Neural progenitor cell (in vitro differentiated cells): Measurements from ENCODE around the gene TCF19. TPM values are rescaled to one million over a fixed set of nuclear protein-coding genes. Genes with fewer than 3 reads are reported as not detected.

Source experiments
- DNase-seq: peaks from one replicate; pipeline ENCODE4 v3.0.0-alpha.2; 2016; ENCODE audit warnings: low spot score
- H2AFZ ChIP-seq: fragments of 200-600 bp; sonication (generic); replicated peaks from 2 replicates; pipeline ENCODE4 v1.6.1; 2016; ENCODE audit warnings: antibody characterized with exemption
- H3F3A ChIP-seq: fragments of 200-600 bp; sonication (generic); 2 replicates; pipeline ENCODE4 v1.6.1; 2016; ENCODE audit warnings: antibody characterized with exemption, low read depth
- H3K27ac ChIP-seq: fragments of 200-600 bp; sonication (generic); 2 replicates; pipeline ENCODE4 v1.5.1; 2016; ENCODE audit warnings: mild to moderate bottlenecking
- H3K27me3 ChIP-seq: fragments of 200-600 bp; sonication (generic); 2 replicates; pipeline ENCODE4 v1.6.1; 2016; ENCODE audit warnings: mild to moderate bottlenecking, moderate library complexity
- H3K36me3 ChIP-seq: fragments of 200-600 bp; sonication (generic); 2 replicates; pipeline ENCODE4 v1.5.1; 2016
- H3K4me1 ChIP-seq: fragments of 200-600 bp; sonication (generic); 2 replicates; pipeline ENCODE4 v1.6.1; 2016; ENCODE audit warnings: mixed run types
- H3K4me2 ChIP-seq: fragments of 200-600 bp; sonication (generic); 2 replicates; pipeline ENCODE4 v1.6.1; 2016
- H3K4me3 ChIP-seq: fragments of 200-600 bp; sonication (generic); 2 replicates; pipeline ENCODE4 v1.5.1; 2016
- H3K79me2 ChIP-seq: fragments of 200-600 bp; sonication (generic); 2 replicates; pipeline ENCODE4 v1.6.1; 2016; ENCODE audit warnings: low read depth
- H3K9ac ChIP-seq: fragments of 200-600 bp; sonication (generic); 2 replicates; pipeline ENCODE4 v1.6.1; 2016
- H3K9me3 ChIP-seq: fragments of 200-600 bp; sonication (generic); 2 replicates; pipeline ENCODE4 v1.5.1; 2016; ENCODE audit warnings: low read depth
- H4K20me1 ChIP-seq: fragments of 200-600 bp; sonication (generic); 2 replicates; pipeline ENCODE4 v1.6.1; 2016; ENCODE audit warnings: low read depth
- H3K27ac Mint-ChIP-seq: 3 replicates; pipeline ENCODE4 v1.8.0; 2021; ENCODE audit warnings: mixed read lengths
- H3K27me3 Mint-ChIP-seq: 2 replicates; pipeline ENCODE4 v1.8.0; 2022; ENCODE audit warnings: low read depth, mild to moderate bottlenecking, inconsistent platforms, moderate library complexity, mixed read lengths; ENCODE audit not compliant: insufficient read depth
- H3K36me3 Mint-ChIP-seq: 3 replicates; pipeline ENCODE4 v1.8.0; 2021; ENCODE audit warnings: mixed read lengths
- H3K4me1 Mint-ChIP-seq: 3 replicates; pipeline ENCODE4 v1.8.0; 2021; ENCODE audit warnings: mixed read lengths
- H3K4me3 Mint-ChIP-seq: 3 replicates; pipeline ENCODE4 v1.8.0; 2021; ENCODE audit warnings: mild to moderate bottlenecking, moderate library complexity, mixed read lengths
- H3K9me3 Mint-ChIP-seq: 3 replicates; pipeline ENCODE4 v1.8.0; 2020; ENCODE audit warnings: mixed read lengths
- EZH2 ChIP-seq: fragments of 200-600 bp; sonication (generic); IDR thresholded peaks from 2 replicates; pipeline ENCODE4 v1.6.1; 2017; ENCODE audit warnings: antibody characterized with exemption, mild to moderate bottlenecking, moderate library complexity
- EZH2phosphoT487 ChIP-seq: fragments of 200-600 bp; sonication (generic); IDR thresholded peaks from 2 replicates; pipeline ENCODE4 v1.6.1; 2017; ENCODE audit warnings: antibody characterized with exemption
- total RNA-seq: library from RNA; depleted of rRNA; stranded (reverse); fragments of >200 nt; gene quantifications from 2 replicates; pipeline ENCODE4 v1.2.3, GENCODE V29; 2015; ENCODE audit warnings: low replicate concordance
- TF ChIP-seq, protein P1 (sequence below): fragments of 200-600 bp; sonication (generic); IDR thresholded peaks from 2 replicates; pipeline ENCODE4 v1.5.1; 2017; ENCODE audit warnings: antibody characterized with exemption, mild to moderate bottlenecking

Gene TCF19
- total RNA-seq, 1 donor from 2014 or later, result 6.2 TPM

DNA sequence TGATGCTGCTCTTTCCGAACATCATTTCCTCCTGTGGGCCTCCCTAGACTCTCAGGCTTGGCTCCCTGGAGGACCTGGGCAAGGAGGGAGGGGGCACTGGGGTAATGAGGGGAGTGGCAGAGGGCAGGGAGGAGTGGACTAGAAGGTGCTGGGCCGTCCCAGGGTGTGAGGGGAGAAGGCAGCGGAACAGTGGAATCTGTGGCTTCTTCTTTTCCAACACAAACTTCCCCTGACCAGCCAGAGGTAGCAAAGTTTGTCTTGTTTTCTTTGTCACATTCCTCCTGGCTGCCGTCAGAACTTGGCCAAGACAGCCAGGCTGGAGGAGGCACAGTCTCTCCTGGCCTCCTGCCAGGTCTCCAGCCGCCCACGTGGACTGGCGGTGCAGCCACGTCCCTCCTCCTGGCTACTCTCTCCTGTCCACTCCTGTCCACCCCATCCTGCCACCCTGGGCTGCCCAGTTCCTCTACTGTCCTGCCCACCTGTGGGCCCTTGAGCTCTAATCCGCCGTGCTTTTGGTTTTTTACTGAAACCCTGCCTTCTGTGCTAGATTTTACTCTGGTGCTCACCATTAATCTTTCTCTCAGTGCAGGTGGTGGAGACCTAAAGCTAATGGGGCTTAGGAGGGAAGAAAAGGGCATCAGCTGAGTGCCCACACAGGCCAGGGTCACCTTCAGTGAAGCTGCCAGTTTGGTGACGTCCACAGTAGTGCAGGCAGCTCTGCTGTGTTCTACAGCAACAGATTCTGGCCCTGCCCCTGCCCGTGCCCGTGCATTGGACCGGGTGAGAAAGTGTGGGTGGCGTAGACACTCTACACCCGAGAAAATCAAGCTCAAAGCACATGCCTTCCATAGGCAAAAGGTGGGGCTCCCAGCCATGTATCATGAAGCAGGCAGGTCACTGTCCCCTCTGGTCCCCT is 35.3 kb upstream of the TCF19 start:
- H3K27ac ChIP-seq, result no peak overlapping the region
- Mint-ChIP-seq H3K4me3 (no peak overlapping the region), H3K4me1 (peaks cover 18% of the 10 kb centered on the region), H3K27ac (peak overlapping the region; percentile 66), H3K27me3 (peaks cover 5% of the 10 kb centered on the region), H3K36me3 (no peaks in the 10 kb centered on the region), H3K9me3 (no peaks in the 10 kb centered on the region)
- H3K4me2 ChIP-seq, result no peak overlapping the region
- no peaks in the 10 kb centered on the region for H4K20me1 ChIP-seq
- H3K9ac ChIP-seq, result no peak overlapping the region
- DNase-seq, result no peak
- TF ChIP-seq EZH2, result no peak
- no peak for TF ChIP-seq EZH2phosphoT487
- TF ChIP-seq, protein P1, sequence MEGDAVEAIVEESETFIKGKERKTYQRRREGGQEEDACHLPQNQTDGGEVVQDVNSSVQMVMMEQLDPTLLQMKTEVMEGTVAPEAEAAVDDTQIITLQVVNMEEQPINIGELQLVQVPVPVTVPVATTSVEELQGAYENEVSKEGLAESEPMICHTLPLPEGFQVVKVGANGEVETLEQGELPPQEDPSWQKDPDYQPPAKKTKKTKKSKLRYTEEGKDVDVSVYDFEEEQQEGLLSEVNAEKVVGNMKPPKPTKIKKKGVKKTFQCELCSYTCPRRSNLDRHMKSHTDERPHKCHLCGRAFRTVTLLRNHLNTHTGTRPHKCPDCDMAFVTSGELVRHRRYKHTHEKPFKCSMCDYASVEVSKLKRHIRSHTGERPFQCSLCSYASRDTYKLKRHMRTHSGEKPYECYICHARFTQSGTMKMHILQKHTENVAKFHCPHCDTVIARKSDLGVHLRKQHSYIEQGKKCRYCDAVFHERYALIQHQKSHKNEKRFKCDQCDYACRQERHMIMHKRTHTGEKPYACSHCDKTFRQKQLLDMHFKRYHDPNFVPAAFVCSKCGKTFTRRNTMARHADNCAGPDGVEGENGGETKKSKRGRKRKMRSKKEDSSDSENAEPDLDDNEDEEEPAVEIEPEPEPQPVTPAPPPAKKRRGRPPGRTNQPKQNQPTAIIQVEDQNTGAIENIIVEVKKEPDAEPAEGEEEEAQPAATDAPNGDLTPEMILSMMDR, result no peak
- H3K36me3 ChIP-seq, result no peaks in the 10 kb centered on the region
- H3K4me1 ChIP-seq, result peaks cover 13% of the 10 kb centered on the region
- H3F3A ChIP-seq, result no peaks in the 10 kb centered on the region
- H3K27me3 ChIP-seq, result no peaks in the 10 kb centered on the region
- no peaks in the 10 kb centered on the region for H3K9me3 ChIP-seq
- no peak overlapping the region for H3K4me3 ChIP-seq
- no peaks in the 10 kb centered on the region for H3K79me2 ChIP-seq
- no peak overlapping the region for H2AFZ ChIP-seq

DNA sequence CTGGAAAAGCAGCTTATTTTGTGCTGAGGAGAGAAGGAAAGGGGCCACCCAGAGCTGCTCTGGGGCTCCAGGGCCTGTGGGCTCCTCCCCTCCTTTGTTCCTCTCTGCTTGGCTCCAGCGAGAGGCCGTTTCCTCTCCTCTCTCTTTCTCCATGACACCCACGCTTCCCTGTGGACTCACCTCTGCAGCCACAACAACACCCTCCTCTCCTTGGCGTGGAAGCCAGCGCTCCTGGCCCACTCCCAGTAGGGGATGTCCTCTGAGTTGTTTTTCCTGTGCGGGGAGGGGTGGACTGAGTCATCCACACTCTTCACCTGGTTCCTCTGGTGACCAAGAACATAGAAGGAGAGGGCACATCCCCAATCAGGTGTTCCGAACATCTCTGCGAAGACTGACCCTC is 33.2 kb upstream of the TCF19 start:
- Mint-ChIP-seq H3K27ac (peak overlapping the region; percentile 38), H3K4me1 (peaks cover 20% of the 10 kb centered on the region), H3K4me3 (no peak overlapping the region), H3K36me3 (no peaks in the 10 kb centered on the region), H3K9me3 (no peaks in the 10 kb centered on the region), H3K27me3 (peaks cover 7% of the 10 kb centered on the region)
- Histone ChIP-seq H3K4me3 (no peak overlapping the region), H3K9me3 (no peaks in the 10 kb centered on the region), H3F3A (no peaks in the 10 kb centered on the region), H3K27me3 (no peaks in the 10 kb centered on the region), H3K36me3 (no peaks in the 10 kb centered on the region), H3K4me2 (peak overlapping the region; percentile 22), H3K9ac (no peak overlapping the region), H3K27ac (no peak overlapping the region), H3K4me1 (peaks cover 13% of the 10 kb centered on the region), H3K79me2 (no peaks in the 10 kb centered on the region), H2AFZ (peak overlapping the region; percentile 60), H4K20me1 (no peaks in the 10 kb centered on the region)
- no peak for DNase-seq
- TF ChIP-seq EZH2phosphoT487 (no peak), EZH2 (no peak)
- TF ChIP-seq, protein P1, result no peak

DNA sequence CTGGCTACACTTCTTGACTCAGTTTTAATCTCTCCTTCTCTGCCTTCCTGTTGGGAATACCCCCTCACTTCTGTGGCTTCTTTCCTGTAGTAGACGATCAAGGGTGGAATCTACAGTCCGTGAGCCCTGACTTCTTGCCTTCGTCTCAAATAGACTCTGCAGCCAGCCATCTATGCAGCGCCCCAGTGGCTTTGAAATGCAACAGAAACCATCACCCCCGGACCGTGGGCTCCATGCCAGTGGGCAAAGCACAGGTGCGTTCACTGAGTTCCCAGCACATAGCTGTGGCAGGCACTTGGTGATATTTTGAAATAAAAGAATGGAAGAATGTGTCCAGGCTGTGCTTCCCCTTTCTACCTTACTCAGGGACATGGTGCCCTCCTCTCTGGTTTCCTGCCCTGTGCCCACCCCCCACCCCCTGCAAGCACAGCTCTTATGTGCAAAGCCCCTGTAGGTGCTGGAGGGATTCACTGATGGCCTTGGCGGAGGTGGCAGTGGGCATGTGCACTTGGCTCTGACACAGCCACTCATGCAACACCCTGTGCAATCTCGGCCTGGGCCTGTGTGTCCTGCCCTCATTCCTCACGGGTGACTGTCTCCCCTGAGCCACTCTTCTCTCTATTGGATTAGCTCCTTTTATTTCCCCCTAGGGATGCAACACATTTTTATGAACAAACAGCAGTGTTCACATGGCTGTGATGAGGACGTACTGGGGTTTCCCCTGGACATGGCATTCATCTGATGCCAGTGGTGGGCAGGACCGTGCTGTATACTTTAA is 32.6 kb upstream of the TCF19 start:
- H3K36me3 Mint-ChIP-seq, result no peaks in the 10 kb centered on the region
- H3K9ac ChIP-seq, result no peak overlapping the region
- TF ChIP-seq, protein P1, result no peak
- TF ChIP-seq EZH2, result no peak

More for the DNA sequence above, 32.6 kb upstream of the TCF19 start:
- Mint-ChIP-seq H3K4me1 (peaks cover 20% of the 10 kb centered on the region), H3K27me3 (peaks cover 9% of the 10 kb centered on the region), H3K27ac (peak overlapping the region; percentile 38), H3K4me3 (no peak overlapping the region), H3K9me3 (no peaks in the 10 kb centered on the region)
- Histone ChIP-seq H3K9me3 (no peaks in the 10 kb centered on the region), H3K36me3 (no peaks in the 10 kb centered on the region), H3K4me2 (no peak overlapping the region), H4K20me1 (no peaks in the 10 kb centered on the region), H3F3A (no peaks in the 10 kb centered on the region), H3K4me1 (peaks cover 13% of the 10 kb centered on the region), H3K27ac (no peak overlapping the region), H2AFZ (no peak overlapping the region), H3K27me3 (no peaks in the 10 kb centered on the region), H3K4me3 (no peak overlapping the region), H3K79me2 (no peaks in the 10 kb centered on the region)
- no peak for DNase-seq
